Endothelial cell of umbilical vein (primary cell): ENCODE data around the gene YTHDF1. TPM values are rescaled to one million over a fixed set of nuclear protein-coding genes. Genes with fewer than 3 reads are reported as not detected.

Experiments
- BruUV-seq: library from RNA; stranded (reverse); fragments of 400-500 nt; replicated peaks from 2 replicates; lab custom pipeline; 2021; lab: Mats Ljungman, UMichigan
- CTCF ChIA-PET: fragments of 300-600, 350-600 bp; sonication (Branson Sonifier 250); formaldehyde crosslinking; loops from one replicate; lab custom pipeline; 2021; ENCODE audit warnings: antibody characterized with exemption, inconsistent platforms; lab: Charles Lee
- POLR2A ChIA-PET: fragments of 300-600, 350-600 bp; sonication (Branson Sonifier 250); formaldehyde crosslinking; loops from one replicate; lab custom pipeline; 2021; ENCODE audit warnings: antibody characterized with exemption, inconsistent platforms; lab: Charles Lee
- DNase-seq: peaks from one replicate; pipeline ENCODE4 v3.0.0-alpha.2; 2011; ENCODE audit warnings: low read depth, low spot score
- FAIRE-seq: peaks from 2 replicates; lab custom pipeline; 2011; peaks lifted over from hg19 to GRCh38; lab: Jason Lieb, UNC
- H2AFZ ChIP-seq: 2 replicates; pipeline ENCODE4 v1.6.0; 2012; ENCODE audit warnings: low read depth, low read length, control low read depth, inconsistent platforms
- H3K27ac ChIP-seq: 2 replicates; pipeline ENCODE4 v1.5.1; 2011; ENCODE audit warnings: low read depth, mild to moderate bottlenecking, control low read depth, low read length, moderate library complexity; ENCODE audit not compliant: insufficient read depth
- H3K27me3 ChIP-seq, 2 experiments: 2 replicates each; pipeline versions ENCODE4 v1.6.0 to v1.6.1; 2011; ENCODE audit warnings: low read length in 2 of 2, mixed read lengths in 1 of 2; ENCODE audit not compliant: control insufficient read depth in 2 of 2, insufficient read depth in 2 of 2
- H3K36me3 ChIP-seq, 2 experiments: 2 replicates in 1 of 2; 3 replicates in 1 of 2; pipeline ENCODE4 v1.5.1; 2011; ENCODE audit warnings: low read length in 2 of 2, mild to moderate bottlenecking in 1 of 2, moderate library complexity in 1 of 2; ENCODE audit not compliant: control insufficient read depth in 2 of 2, insufficient read depth in 2 of 2; ENCODE audit errors: extremely low read depth in 1 of 2
- H3K4me1 ChIP-seq: 3 replicates; pipeline ENCODE4 v1.5.1; 2011; ENCODE audit warnings: mild to moderate bottlenecking, low read length; ENCODE audit not compliant: control insufficient read depth, insufficient read depth; ENCODE audit errors: extremely low read depth
- H3K4me2 ChIP-seq: 2 replicates; pipeline ENCODE4 v1.6.1; 2011; ENCODE audit warnings: low read length, control low read depth, mixed read lengths; ENCODE audit not compliant: insufficient read depth
- H3K4me3 ChIP-seq, 3 experiments: fragments of 200-600 bp in 1 of 3; sonication (generic), shearing (Covaris generic) in 1 of 3; replicated peaks in 1 of 3; 2 replicates each; pipeline ENCODE4 v1.5.1; 2011 to 2016; ENCODE audit warnings: control low read depth in 3 of 3, low read length in 3 of 3, mild to moderate bottlenecking in 2 of 3, inconsistent platforms in 1 of 3, low read depth in 1 of 3, moderate library complexity in 1 of 3; ENCODE audit not compliant: insufficient read depth in 1 of 3
- H3K79me2 ChIP-seq: 2 replicates; pipeline ENCODE4 v1.6.0; 2012; ENCODE audit warnings: low read length, inconsistent platforms; ENCODE audit not compliant: control insufficient read depth, insufficient read depth
- H3K9ac ChIP-seq: replicated peaks from 2 replicates; pipeline ENCODE3; 2011; ENCODE audit warnings: low read length, control low read depth; ENCODE audit not compliant: insufficient read depth; ENCODE audit errors: extremely low read depth
- H3K9me1 ChIP-seq: replicated peaks from 3 replicates; pipeline ENCODE4 v1.6.0; 2011; ENCODE audit warnings: mild to moderate bottlenecking, low read length; ENCODE audit not compliant: control insufficient read depth, insufficient read depth; ENCODE audit errors: extremely low read depth
- H3K9me3 ChIP-seq: replicated peaks from 2 replicates; pipeline ENCODE4 v1.5.1; 2012; ENCODE audit warnings: low read length, inconsistent platforms; ENCODE audit not compliant: control insufficient read depth, insufficient read depth
- H4K20me1 ChIP-seq: replicated peaks from 2 replicates; pipeline ENCODE3; 2011; ENCODE audit warnings: mild to moderate bottlenecking, low read length; ENCODE audit not compliant: control insufficient read depth, insufficient read depth; ENCODE audit errors: extremely low read depth
- CTCF ChIP-seq, 2 donors: IDR thresholded peaks; 1 replicate in 1 of 2; 2 replicates in 1 of 2; pipeline ENCODE4 v1.5.1; 2011; ENCODE audit warnings: low read length in 2 of 2, mild to moderate bottlenecking in 2 of 2, moderate library complexity in 2 of 2, control low read depth in 1 of 2, inconsistent platforms in 1 of 2, low read depth in 1 of 2; ENCODE audit not compliant: insufficient read depth in 1 of 2; ENCODE audit errors: extremely low read depth in 1 of 2
- EZH2 ChIP-seq: IDR thresholded peaks from 2 replicates; pipeline ENCODE4 v1.6.1; 2012; ENCODE audit warnings: borderline replicate concordance, low read depth, mild to moderate bottlenecking, moderate library complexity, low read length, inconsistent platforms; ENCODE audit not compliant: severe bottlenecking
- FOS ChIP-seq: IDR thresholded peaks from 2 replicates; pipeline ENCODE4 v1.6.1; 2011; ENCODE audit warnings: mild to moderate bottlenecking, low read length, moderate library complexity, borderline replicate concordance; ENCODE audit not compliant: insufficient read depth
- GATA2 ChIP-seq: IDR thresholded peaks from 2 replicates; pipeline ENCODE4 v1.7.0; 2011; ENCODE audit warnings: low read depth, mild to moderate bottlenecking, moderate library complexity, mixed read lengths, low read length; ENCODE audit not compliant: insufficient read length, insufficient read depth
- JUN ChIP-seq: IDR thresholded peaks from 2 replicates; pipeline ENCODE4 v1.6.1; 2011; ENCODE audit warnings: borderline replicate concordance, low read depth; ENCODE audit not compliant: insufficient read length, insufficient read depth
- MAX ChIP-seq: IDR thresholded peaks from 2 replicates; pipeline ENCODE4 v1.6.1; 2011; ENCODE audit not compliant: insufficient read depth, insufficient read length
- MYC ChIP-seq: IDR thresholded peaks from one replicate; pipeline ENCODE4 v1.6.1; 2011; ENCODE audit warnings: mild to moderate bottlenecking, low read depth, low read length
- POLR2A ChIP-seq: IDR thresholded peaks from 2 replicates; pipeline ENCODE4 v1.6.1; 2012; ENCODE audit warnings: low read depth, mild to moderate bottlenecking, control low read depth, low read length
- POLR2AphosphoS5 ChIP-seq: IDR thresholded peaks from 2 replicates; pipeline ENCODE4 v1.6.1; 2012; ENCODE audit warnings: low read depth, mild to moderate bottlenecking, control low read depth, low read length, moderate library complexity; ENCODE audit not compliant: insufficient read depth
- dilution Hi-C: fragments of 300-500 bp; cut with MboI; formaldehyde crosslinking; loops from one replicate; pipeline ENCODE4 v1.15.0; 2019; ENCODE audit warnings: low sequenced_read_pairs; ENCODE audit not compliant: extremely low pct_ligation_motif_present
- intact Hi-C: fragments of 100-400 bp; cut with micrococcal nuclease; formaldehyde crosslinking; loops from one replicate; pipeline ENCODE4 v1.10.0; 2022
- polyA plus RNA-seq, 4 experiments: library from polyadenylated mRNA; depleted of rRNA in 3 of 4; stranded (reverse) in 3 of 4; unstranded in 1 of 4; fragments of >200 nt; gene quantifications; 2 replicates each; pipeline versions ENCODE4 v1.2.1 to v1.2.3, GENCODE V29; 2011 to 2012; ENCODE audit warnings: missing spikeins in 1 of 4
- total RNA-seq: library from RNA; stranded (reverse); gene quantifications from 2 replicates; pipeline ENCODE4 v1.2.3, GENCODE V29; 2021

The YTHDF1 gene
- total and polyA plus RNA-seq, 2 donors (not counting 3 experiments of a cell fraction or from before 2014, with no cell fraction given) = 25.2 to 44.4 TPM

- no peak overlapping the region for H3K4me3 ChIP-seq
- no peaks in the 10 kb centered on the region for H3K4me1 ChIP-seq
- dilution Hi-C loops (no loop called here), intact Hi-C loops (no loop called here)
- H3K9me1 ChIP-seq = no peaks in the 10 kb centered on the region
- no peaks in the 10 kb centered on the region for H3K27me3 ChIP-seq
- no peak for DNase-seq
- H4K20me1 ChIP-seq = no peaks in the 10 kb centered on the region
- no peak overlapping the region for H3K27ac ChIP-seq
- H2AFZ ChIP-seq = no peak overlapping the region
- BruUV-seq = no TSS peak
- FAIRE-seq = no peak
- peaks cover 86% of the 10 kb centered on the region for H3K79me2 ChIP-seq
- no peak overlapping the region for H3K4me2 ChIP-seq
- TF ChIP-seq FOS = no peak
- no peak overlapping the region for H3K9ac ChIP-seq
- peaks cover 12 to 56% of the 10 kb centered on the region in 2 experiments for H3K36me3 ChIP-seq
- H3K9me3 ChIP-seq = no peaks in the 10 kb centered on the region
- CTCF ChIA-PET = interaction anchor here (1.6 to 3.0 kb wide), 2 partner anchors 19 kb away, joined by 10 to 19 read pairs; no protein-coding TSS in a partner anchor
- POLR2A ChIA-PET = no interaction called here
These were observed 11.6 kb downstream of the YTHDF1 start for GRCh38 chr20:63204362-63204761.

- H3K9me3 ChIP-seq = no peaks in the 10 kb centered on the region
- ChIA-PET CTCF (interaction anchor here (1.6 to 1.7 kb wide), 2 partner anchors 20 to 21 kb away, joined by 5 to 10 read pairs; no protein-coding TSS in a partner anchor), POLR2A (no interaction called here)
- no peak overlapping the region for H3K27ac ChIP-seq
- H3K79me2 ChIP-seq = peaks cover 89% of the 10 kb centered on the region
- H3K9ac ChIP-seq = no peak overlapping the region
- no peak overlapping the region for H3K4me3 ChIP-seq
- TF ChIP-seq POLR2A (no peak), POLR2AphosphoS5 (no peak), CTCF (IDR thresholded peaks at IDR 0.05; ENCODE audit: extremely low read depth in 1 of 2, insufficient read depth in 1 of 2, low read depth in 1 of 2, low read length in 2 of 2) (no peak), EZH2 (no peak), MYC (no peak), GATA2 (no peak), MAX (no peak), JUN (no peak), FOS (no peak)
- BruUV-seq = no TSS peak
- FAIRE-seq = no peak
- DNase-seq = no peak
- peaks cover 4% of the 10 kb centered on the region for H4K20me1 ChIP-seq
- no peaks in the 10 kb centered on the region for H3K4me1 ChIP-seq
- H3K36me3 ChIP-seq = peaks cover 8 to 49% of the 10 kb centered on the region in 2 experiments
- no peak overlapping the region for H3K4me2 ChIP-seq
- H3K27me3 ChIP-seq = no peaks in the 10 kb centered on the region
- intact Hi-C loops = no loop called here
- H2AFZ ChIP-seq = no peak overlapping the region
- dilution Hi-C loops = no loop called here
- no peaks in the 10 kb centered on the region for H3K9me1 ChIP-seq
These were observed 13.0 kb downstream of the YTHDF1 start for GRCh38 chr20:63202811-63203526.
